NCI-H146 treated with DMSO at 0.1 percent for 48 hours (cell line): ENCODE data around the gene C6orf120.
A peak's percentile ranks its signal among the peaks of the same experiment; 100 is the strongest.
"Not testable (repeated sequence)": the region's sequence is repeated elsewhere in the genome, so short reads cannot be mapped to it uniquely, and the experiment has no call there.

Source experiments
- DNase-seq: peaks from one replicate; lab custom pipeline; 2025; ENCODE audit not compliant: unreplicated experiment; lab: John Stamatoyannopoulos, UW

Gene C6orf120

DNA sequence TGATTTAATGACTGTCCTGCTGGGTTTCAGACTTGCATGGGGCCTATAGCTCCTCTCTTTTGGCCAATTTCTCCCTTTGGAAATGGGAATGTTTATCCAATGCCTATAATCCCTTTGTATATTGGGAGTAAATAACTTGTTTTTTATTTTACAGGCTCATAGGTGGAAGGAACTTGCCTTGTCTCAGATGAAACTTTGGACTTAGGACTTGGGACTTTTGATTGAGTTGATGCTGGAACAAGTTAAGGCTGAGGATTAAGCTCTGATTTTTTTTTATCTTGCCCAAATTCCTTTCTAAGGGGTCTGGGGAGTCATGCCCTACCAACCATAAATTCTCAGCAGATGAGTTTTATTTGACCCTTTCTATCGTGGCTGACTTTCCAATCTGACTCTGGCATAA, 23.6 kb upstream of the C6orf120 start:
- DNase-seq = no peak

DNA sequence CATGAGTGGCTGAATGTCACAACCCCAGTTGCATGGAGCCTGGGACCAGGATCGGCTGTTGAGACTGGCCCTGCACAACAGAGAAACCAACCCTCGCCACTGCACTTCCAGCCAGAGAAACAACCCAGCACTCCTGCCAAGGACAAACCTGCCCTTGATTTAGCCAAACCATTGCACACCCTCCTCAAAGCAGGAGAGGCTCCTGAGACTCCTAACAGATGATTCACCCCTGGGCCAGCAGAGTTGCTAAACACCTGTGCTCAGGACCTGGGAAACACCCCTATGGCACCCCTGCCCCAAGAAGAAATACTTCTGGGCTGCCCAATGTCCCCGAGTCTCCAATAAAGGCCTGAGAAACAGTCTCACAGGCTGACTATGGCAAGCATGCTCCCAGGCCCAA, 17.9 kb upstream of the C6orf120 start:
- no peak for DNase-seq

DNA sequence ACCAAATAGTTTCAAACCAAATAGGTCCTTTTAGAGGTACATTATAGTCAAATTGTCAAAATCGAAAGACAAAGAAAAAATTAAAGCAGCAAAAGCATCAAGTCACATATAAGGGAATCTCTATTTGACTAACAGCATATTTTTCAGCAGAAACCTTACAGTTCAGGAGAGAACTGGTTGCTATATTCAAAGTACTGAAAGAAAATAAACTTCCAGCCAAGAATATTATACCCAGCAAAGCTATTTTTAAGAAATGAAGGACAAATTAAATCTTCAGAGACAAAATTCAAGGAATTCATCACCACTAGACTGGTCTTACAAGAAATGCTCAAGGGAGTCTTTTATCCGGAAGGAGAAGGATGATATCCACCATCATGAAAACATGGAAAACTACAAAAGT, 16.1 kb upstream of the C6orf120 start:
- no peak for DNase-seq

DNA sequence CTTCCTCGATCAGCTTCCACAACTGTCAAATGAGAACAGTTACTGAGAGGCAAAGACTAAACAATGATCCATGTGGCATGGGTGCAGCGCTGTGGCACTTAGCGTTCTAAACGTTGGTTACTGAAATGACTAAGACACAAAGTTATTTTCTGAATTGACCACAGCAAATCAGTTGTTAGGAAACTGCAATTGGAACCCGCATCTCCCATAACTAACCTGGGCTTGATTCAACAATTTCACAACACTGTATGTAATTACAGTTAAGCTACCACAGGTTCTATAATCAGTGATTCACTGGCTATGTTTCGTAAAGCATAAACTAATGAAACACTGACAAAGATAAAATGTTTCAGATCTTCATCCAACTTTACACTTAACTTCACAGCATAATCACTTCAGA, 12.6 kb upstream of the C6orf120 start:
- DNase-seq = no peak

DNA sequence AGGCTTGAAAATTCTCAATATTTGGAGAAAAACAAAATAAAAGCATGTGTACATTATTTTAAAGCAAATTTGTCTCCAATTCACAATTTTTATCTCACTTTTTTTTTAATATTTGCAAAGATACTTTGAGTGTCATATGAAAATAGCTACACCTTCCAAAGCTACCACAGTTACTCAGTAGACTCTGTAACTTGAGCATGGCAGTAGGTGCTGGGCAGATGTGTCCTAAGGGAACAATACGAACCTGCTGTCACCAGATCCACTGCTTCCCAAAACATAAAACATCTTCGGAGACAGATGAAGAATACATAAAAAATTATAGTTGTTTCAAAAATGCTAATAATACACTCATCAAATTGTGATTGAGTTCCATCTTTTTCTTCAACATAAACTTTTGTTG, 10.7 kb upstream of the C6orf120 start:
- no peak for DNase-seq

DNA sequence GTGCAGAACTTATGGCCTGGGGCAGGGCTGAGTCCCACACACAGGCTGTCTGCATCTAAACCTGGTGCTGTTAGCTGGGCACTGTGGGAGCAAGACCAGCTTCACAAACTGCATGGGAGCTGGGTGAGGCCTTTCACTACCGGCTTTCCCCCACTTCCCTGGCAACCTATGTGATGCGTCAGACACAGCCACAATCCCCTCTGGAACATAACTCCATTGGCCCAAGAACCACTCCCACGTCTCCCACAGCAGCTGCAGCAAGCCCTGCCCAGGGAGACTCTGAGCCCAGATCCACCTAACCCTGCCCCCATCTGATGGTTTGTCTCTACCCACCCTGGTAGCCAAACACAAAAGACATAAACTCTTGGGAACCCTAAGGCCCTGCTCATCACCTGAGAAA, 9.4 kb upstream of the C6orf120 start:
- no peak for DNase-seq

DNA sequence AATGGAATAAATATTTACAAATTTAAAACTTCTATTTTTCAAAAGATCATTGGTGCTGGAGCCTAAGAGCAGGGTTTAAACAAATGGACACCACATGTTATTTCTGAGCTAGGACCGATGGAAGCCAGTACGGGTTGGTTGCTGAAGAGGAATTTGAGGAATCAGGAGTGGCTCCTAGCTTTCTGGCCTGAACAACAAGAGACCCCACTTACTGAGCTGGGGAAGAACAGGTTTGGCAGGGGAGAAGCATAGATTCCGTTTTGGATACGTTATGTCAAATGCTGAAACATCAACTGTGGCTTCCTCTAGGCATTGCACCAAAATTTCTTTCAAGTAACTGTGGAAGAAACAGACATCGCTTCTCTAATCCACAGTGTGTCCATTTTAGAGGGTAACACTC, 6.8 kb upstream of the C6orf120 start:
- no peak for DNase-seq

DNA sequence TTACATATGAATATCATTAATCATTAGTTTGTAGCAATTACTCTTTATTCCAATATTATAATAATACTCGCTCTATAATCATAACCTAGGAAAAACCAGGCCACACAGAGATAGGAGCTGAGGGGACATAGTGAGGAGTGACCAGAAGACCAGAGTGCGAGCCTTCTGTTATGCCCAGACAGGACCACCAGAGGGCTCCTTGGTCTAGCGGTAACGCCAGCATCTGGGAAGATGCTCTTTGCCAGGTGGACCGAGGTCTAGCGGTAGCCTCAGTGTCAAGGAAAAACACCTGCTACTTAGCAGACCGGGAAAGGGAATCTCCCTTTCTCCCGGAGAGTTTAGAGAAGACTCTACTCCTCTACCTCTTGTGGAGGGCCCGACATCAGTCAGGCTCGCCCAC, 4.8 kb upstream of the C6orf120 start:
- not testable (repeated sequence) for DNase-seq

DNA sequence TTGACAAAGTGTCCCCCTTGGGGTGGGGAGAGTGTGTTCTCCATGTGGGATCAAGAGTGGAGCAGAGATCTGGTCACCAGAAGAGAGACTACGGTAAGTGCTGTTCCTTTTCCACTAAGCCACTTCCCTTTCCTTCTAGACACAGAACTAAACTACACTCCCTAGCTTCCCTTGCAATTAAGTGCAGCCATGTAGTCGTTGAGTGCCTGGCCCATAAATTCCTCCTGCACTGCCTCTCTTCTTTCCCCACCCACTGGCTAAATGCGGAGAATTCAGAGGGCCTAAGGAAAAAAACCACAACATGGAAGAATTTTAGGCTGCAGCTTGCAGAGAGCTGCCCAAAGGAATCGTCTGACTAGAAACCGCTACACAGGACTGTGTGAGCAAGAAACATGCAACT, 1.6 kb upstream of the C6orf120 start:
- DNase-seq = no peak

DNA sequence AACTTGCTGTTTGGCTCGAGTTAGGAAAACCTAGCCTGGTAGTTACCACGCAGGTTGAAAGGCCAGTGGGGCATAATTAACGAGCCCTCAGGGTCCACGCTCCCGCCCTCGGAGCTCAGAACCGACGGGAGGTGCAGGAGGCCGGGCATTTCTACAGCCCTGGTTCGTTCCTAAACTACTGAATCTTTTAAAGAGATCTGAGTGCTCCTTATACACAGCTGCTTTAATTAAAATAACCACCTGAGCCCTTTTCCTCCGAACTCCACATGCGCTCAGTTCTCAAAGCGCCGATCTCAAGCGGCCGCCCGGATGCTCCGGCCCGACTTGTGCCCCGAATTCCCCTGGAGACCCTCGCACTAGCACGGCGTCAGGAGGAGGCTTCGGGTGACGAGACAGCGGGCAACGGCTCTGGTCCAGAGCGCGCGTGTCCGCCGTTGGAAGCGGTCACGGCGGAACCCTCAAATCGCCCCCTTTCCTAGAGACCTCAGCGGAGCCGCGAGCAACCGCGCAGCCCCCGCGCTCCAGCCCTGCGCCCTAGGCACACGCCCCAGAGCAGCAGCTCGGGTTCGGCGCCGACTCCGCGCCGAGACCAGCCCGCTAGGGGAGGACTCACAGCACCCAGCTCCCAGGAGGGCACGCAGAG, 494 bp upstream of the C6orf120 start:
- DNase-seq = peak; percentile 37

DNA sequence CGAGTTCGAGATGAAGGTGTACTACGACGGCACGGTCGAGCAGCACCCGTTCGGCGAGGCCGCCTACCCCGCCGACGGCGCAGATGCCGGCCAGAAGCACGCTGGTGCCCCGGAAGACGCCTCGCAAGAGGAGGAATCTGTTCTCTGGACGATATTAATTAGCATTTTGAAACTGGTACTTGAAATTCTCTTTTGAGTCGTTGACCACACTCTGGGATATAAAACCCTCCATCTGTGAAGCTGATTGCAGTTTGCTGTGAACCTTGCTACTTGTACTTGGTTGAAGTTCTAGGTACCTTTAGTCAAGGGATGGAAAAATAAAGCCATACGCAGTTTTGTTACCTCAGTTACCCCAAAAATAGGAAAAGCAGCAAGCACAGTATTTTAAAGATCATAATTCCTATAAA, 917 bp downstream of the C6orf120 start:
- no peak for DNase-seq

DNA sequence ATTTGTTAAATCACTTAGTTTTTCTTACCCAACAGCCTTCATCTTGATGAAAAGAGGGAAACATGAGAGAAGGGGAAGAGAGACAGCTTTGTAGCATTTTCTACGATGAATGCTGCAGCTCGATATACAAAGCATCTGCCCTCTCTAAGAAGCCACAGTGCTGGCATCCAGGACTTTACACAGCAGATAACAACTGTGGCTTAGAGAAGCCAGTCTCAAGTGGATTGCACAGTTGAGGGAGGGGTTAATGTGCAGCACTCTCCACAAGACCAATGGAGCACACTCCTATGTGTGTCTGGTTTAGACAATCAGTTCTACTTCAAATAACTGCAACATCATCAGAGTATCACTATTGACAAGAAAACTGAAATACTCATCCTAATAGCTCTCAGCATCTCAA, 5.8 kb downstream of the C6orf120 start:
- no peak for DNase-seq

DNA sequence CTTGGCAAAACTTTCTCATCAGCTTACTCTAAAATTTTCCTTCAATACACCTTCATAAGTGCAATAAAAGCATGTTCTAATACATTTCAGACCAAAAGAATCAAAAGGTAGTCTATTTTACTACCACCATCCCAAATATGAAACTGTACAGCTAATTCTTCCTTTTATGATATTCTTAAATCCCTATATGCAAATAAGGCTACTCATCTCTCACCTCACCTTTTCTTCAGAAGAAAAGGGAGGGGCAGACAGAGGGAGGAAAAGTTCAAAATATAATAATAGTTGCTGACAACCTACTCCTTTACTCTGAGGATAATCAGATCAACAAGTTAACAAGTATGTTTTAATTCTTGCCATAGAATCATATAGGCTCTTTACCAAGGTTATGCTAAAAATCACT, 7.4 kb downstream of the C6orf120 start:
- DNase-seq = no peak

DNA sequence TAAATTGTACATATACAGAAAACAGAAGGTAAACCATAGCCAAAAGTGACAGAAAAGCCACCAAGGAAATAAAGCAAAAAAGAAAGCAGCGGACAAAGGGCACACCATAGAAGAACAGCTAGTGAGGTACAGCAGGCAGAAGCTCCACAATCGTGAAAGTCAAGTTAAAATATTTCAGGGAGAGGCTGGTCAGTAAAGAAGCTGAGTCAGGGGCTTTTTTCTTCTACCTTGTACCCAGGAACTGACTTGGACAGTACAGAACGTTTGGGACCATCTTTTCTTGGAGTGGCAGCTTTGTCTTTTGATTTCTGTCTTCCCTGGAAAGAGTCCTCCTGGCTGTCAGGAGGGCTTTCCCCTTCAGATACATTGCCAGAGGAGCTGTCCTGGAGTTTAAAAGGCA, 8.1 kb downstream of the C6orf120 start:
- no peak for DNase-seq

DNA sequence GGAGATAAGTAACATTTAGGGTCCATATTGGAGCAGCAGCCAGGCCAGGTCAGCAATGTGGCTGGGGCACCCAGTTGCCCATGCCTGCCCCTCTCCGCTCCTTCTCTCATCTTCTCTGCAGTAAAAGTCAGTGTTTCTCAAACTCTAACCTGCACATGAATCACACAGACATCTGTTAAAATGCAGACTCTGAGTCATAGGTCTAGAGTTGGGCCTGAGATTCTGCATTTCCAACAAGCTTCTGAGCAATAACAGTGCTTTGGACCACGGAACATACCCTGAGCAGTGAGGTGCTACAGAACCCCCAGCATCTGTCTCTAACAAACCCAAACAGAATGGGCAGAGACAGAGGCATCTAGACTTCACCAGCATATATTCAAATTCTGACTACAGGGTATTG, 12.3 kb downstream of the C6orf120 start:
- no peak for DNase-seq

DNA sequence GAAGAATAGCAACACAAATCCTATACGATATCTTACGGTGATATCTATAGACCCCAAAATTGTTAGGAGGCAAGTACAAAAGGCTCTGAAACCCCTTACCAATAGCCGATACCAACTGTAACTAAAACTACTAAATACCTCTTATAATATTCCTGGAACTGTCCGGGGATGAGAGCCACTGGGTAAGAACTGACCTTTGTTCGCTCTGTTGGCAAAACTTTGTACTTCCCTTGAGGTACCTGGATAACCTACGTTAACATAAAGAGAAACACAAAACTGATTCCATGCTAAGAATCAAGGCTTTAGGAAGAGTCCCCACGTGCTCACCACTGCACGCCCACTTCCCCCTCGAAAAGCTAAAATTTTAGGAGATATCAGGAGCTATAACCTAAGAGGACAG, 12.7 kb downstream of the C6orf120 start:
- DNase-seq = no peak

DNA sequence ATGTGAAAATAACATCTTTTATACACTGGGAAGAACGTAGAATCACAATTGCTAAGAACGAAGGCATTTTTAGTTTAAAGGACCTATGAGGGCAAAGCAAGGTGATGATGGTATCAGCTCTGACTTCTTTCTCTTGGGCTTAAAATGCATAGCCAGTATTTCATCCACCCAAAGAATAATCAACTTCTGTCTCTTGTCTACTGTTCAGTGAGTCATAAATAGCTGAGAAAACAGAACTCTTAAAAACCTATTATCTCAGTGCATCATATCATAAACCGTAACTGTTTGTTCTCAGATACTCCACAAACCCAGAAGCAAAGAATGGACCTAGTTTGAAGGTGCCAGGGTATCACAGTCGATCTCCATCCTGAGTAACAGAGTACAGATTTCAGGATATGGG, 17.2 kb downstream of the C6orf120 start:
- no peak for DNase-seq

DNA sequence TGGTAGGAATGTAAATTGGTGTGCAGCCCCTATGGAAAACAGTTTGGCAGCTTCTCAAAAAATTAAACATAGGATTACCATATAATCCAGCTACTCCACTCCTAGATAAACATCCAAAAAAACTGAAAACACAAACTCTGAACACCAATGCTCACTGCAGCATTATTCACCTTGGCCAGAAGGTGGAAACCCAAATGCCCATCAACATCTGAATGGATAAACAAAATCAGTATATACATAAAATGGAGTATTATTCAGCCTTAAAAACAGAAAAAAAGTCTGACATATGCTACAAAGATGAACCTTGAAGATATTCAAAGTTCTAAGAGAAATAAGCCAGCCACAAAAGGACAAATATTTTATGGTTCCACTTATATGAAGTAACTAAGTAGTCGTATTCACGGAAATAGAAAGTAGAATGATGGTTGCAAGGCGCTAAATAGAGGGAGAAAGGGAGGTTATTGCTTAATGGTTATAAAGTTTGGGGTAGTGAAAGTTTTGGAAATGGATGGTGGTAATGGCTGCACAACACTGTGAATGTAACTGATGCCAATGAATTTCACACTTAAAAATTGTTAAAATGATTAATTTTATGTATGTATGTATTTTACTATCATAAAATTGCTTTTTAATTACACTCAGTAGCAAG, 18.4 kb downstream of the C6orf120 start:
- no peak for DNase-seq

DNA sequence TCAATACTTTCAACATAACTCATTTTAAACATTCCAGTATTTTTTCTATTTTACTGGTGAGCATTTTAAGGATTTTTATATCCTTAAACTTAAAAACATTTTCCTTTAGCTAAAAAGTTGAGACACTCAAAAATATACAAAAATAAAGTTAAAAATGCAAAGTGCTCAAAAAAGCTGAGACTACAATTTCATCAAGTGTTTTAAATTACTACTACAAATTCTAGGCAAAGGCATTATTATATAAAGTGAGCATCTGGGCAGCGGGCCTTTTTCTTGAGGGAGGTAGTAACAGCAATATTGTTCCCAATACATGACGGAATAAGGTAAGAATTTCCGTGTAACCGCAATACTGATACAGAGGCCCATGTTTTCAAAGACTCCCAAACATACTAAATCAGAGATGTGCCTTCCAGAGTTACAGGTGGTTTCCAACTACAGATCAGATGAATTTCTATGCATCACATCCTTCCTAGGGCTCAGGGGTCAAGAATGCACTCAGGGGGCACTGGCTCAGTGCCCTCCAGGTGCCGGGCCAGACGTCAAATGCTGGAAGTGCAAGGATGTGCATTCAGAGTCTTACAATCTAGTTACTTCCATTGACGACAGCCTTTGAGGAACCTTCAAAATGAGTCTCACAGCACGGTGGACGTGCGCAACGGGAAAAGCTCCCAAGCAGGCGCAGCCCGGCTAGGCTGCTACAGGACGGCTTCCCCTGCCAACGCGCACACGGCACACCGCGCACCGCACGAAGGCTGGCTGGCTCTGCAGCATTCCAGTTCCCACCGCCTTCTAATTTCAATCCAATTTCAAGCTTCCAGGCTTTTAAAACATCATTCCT, 20.7 kb downstream of the C6orf120 start:
- DNase-seq = no peak

DNA sequence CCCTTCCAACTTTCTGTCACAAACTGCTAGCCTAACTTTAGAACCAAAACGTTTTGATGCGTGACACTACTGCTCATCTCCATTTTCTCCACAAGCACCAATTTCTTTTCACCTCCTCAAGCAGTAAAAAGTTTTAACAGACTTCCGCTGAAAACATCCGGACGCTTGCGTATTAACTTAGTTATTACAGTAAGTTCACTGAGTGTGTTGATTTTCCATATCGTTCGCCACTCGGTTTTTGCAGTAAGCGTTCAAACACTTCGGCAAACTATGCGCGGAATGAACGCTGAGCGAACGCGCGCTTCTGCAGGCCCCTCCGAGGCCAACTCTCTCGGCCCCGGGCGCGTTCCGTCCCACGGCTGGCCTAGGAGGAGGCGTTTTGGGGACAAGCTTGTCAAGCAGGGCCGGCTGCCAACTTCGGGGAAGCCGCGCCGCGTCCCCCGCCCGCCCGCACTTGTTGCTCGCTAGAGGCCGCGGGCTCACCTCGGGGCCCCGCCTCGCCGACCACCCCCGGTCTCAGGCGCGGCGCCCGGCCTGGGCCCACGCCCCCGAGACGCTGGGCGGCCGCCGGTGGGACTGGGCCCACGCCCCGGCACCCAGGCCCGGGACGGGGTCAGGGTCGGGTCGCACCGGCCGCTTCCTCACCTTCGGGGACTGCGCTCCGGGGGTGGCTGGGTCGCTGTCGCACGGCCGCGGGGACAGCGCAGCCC, 21.4 kb downstream of the C6orf120 start:
- peak; percentile 47 for DNase-seq

DNA sequence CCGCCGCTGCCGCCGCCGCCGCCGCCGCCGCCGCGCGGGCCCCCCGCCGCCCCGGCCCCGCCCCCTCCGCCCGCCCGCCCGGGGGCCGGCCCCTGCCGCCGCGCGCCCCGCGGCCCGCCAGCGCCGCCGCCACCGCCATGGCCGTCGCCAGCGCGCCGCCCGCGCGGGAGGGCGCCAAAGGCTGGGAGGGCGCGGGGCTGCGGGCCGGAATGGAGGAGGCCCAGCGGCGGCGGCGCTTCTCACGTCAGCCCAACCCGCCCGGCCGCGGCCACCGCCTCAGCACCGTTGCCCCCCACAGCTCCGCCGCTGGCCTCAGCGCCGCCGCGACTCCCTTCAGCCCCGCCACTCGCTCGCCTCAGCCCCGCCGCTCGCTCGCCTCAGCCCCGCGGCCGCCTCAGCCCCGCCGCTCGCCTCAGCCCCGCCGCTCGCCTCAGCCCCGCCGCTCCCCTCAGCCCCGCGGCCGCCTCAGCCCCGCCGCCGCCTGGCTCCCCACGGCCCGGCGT, 22.1 kb downstream of the C6orf120 start:
- DNase-seq = no peak
